A549 treated with Hydrocortisone at 1 μM for 4 hours (cell line): ENCODE measurements around the gene UBXN11. TPM values are rescaled to one million over a fixed set of nuclear protein-coding genes. Genes with fewer than 3 reads are reported as not detected.

ENCODE experiments used
- total RNA-seq: library from RNA; stranded (reverse); fragments of 200-300 nt; extraction: Qiagen RNA extraction; gene quantifications from 5 replicates; pipeline ENCODE4 v1.2.3, GENCODE V29; 2022

The UBXN11 gene
- total RNA-seq: 12.9 to 15.4 TPM (median 13.7 TPM) in 5 replicates

DNA sequence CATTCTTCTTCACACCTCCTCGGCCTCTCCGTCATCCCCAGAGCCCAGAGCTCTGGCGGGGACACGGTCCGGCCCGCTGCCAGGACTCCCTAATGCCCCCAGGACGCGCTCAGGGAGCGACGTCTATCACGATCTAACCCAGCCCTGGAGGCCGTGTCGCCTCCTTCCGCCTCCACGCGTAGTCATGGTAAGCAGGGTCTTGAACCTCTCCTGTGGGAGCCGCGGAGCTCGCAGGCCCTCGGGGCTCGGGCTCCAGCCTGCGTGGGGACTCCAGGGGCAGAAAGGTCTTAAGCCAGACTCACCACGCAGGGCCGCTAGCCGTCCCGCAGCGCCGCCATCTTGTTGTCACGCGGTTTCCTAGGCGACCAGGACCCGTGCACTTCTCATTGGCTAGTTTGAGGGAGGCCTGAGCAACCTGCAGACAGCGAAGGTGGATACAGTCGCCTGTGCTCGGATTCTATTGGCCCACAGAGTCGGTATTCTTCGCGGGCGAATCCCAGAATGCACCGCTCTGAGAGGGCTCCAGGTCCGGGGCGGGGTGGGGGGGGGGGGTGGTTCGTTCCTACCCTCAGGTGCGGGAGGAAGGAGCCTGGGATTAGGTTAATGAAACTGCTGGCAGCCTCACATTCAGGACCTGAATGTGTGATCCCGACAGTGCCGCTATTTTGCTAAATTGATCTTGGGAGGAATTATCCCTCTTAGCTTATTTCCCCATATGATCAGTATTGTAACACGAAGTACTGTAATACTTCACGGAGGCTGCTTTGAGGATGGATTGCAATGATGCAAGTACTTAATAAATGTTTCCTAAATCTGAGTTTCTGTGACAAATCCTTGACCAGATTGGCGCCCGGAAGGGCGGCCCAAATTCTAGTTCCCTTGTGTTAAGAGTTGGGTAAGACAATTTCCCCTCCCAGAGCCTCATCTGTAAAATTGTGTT, at the start of gene UBXN11:
TSS of gene UBXN11 (minus strand) at position 347 of the 940 bp plus-strand sequence. CDS start 3,753 bp downstream, outside the sequence.

DNA sequence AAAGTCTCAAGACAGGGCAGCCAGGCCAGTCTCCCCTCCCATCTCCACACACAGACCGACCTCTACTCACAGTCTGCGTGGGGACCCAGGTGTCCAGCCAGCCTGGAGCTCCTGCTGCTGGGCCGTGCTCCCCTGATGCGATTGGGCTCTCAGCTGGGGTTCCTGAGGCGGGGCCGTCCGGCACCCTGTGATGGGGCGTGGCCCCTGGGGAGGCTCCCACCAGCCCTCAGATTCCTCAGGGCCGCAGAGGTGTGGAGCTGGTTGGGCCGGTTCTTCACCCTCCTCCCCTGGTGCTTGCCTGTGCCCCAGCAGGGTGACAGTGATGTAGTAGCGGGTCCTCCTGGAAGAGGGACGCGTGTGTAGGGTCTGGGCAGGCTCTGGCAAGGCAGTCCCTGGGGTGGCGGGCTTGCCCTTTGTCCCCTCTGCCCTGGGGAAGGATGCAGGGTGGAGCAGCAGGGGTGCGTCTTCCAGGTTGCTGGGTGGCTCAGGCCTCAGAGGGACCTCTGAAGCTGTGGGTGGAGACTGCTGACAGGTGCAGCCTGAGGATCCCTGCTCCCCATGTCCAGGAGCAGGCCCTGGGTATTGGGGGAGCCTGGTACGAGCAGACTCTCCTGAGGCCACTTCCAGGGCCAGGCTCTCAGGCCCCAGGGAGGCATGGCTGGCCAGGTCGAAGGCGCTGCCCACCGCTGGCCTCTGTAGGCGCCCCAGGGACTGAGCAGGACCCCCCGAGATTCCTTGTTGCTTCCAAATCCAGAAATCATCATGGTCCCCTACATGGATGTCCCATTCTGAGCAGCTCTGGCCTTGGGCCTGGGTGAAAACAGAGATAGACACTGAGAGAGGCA, 47.8 kb upstream of the UBXN11 start, which contains the start of gene CRYBG2:
TSS of gene CRYBG2 (minus strand) at position 155 of the 845 bp plus-strand sequence. CDS start 7,473 bp downstream, outside the sequence.

GRCh38 chr1:26317612-26318337, 11.3 kb upstream of the UBXN11 start, which contains the start of gene CD52:
Gene CD52 (plus strand): TSS chr1:26317958. CDS start chr1:26318018, 60 bp downstream.

GRCh38 chr1:26279456-26280332, 26.7 kb downstream of the UBXN11 start, which contains the start of gene SH3BGRL3:
Gene SH3BGRL3 (plus strand): TSS chr1:26280086. CDS start chr1:26280156, 70 bp downstream.

GRCh38 chr1:26233903-26234643, 72.4 kb downstream of the UBXN11 start, which contains the start of gene CEP85:
Gene CEP85 (plus strand): TSS chr1:26234200. CDS start chr1:26239784, 5,584 bp downstream.

Other genes with a start within 250 kb of the UBXN11 start
- gene TRIM63, start 239.0 kb downstream of the UBXN11 start, total RNA-seq: 1.3 to 2.0 TPM (median 1.8 TPM) in 5 replicates
- gene PDIK1L, start 194.8 kb downstream of the UBXN11 start, total RNA-seq: 1.7 to 2.8 TPM (median 1.9 TPM) in 5 replicates
- gene FAM110D, start 147.6 kb downstream of the UBXN11 start, total RNA-seq: 0.06 TPM in 4 of 5 replicates, not detected in the other
- gene C1orf232, start 137.7 kb downstream of the UBXN11 start, total RNA-seq: not detected in 5 replicates
- gene ZNF593, start 136.7 kb downstream of the UBXN11 start, total RNA-seq: 46.2 to 70.1 TPM (median 67.4 TPM) in 5 replicates
- 0.25 to 0.49 TPM (median 0.26 TPM) in 4 of 5 replicates, not detected in the other for gene ZNF593OS, start 134.8 kb downstream of the UBXN11 start, total RNA-seq
- 0.15 to 0.51 TPM (median 0.30 TPM) in 5 replicates for gene CNKSR1, start 129.1 kb downstream of the UBXN11 start, total RNA-seq
- gene CATSPER4, start 116.0 kb downstream of the UBXN11 start, total RNA-seq: not detected in 5 replicates
- gene CEP85, start 72.4 kb downstream of the UBXN11 start, total RNA-seq: 11.1 to 13.8 TPM (median 12.3 TPM) in 5 replicates
- 95.1 to 153 TPM (median 142 TPM) in 5 replicates for gene SH3BGRL3, start 26.6 kb downstream of the UBXN11 start, total RNA-seq
- not detected in 5 replicates for gene CD52, start 11.3 kb upstream of the UBXN11 start, total RNA-seq
- gene CRYBG2, start 47.5 kb upstream of the UBXN11 start, total RNA-seq: 1.2 to 2.2 TPM (median 1.5 TPM) in 5 replicates
- not detected in 5 replicates for gene ZNF683, start 66.1 kb upstream of the UBXN11 start, total RNA-seq
- gene LIN28A, start 104.2 kb upstream of the UBXN11 start, total RNA-seq: not detected in 5 replicates
- 22.8 to 35.6 TPM (median 25.2 TPM) in 5 replicates for gene DHDDS, start 125.7 kb upstream of the UBXN11 start, total RNA-seq
- gene HMGN2, start 165.8 kb upstream of the UBXN11 start, total RNA-seq: 322 to 370 TPM (median 346 TPM) in 5 replicates
- 16.1 to 18.0 TPM (median 16.4 TPM) in 5 replicates for gene RPS6KA1, start 223.1 kb upstream of the UBXN11 start, total RNA-seq